ENCODE data around the gene ECM2.
"Not testable (repeated sequence)": the region's sequence is repeated elsewhere in the genome, so short reads cannot be mapped to it uniquely, and the experiment has no call there.

ECM2 gene

GRCh38 chr9:92535940-92536850, at the start of gene ECM2:
ECM2 (minus strand) TSS chr9:92535990; CDS start chr9:92522866, 13,124 bp downstream.
- no peak for DNase-seq (ENCODE audit: low spot score)

GRCh38 chr9:92576175-92576574, 40.4 kb upstream of the ECM2 start:
- no peak for DNase-seq (ENCODE audit: low spot score)

- DNase-seq (ENCODE audit: low spot score) = not testable (repeated sequence)
Observed at GRCh38 chr9:92573612-92574011, 37.8 kb upstream of the ECM2 start.

GRCh38 chr9:92571871-92572270, 36.1 kb upstream of the ECM2 start:
- not testable (repeated sequence) for DNase-seq (ENCODE audit: low spot score)

- DNase-seq (ENCODE audit: low spot score) = no peak
Observed at GRCh38 chr9:92564982-92565381, 29.2 kb upstream of the ECM2 start.

GRCh38 chr9:92564504-92564903, 28.7 kb upstream of the ECM2 start:
- no peak for DNase-seq (ENCODE audit: low spot score)

GRCh38 chr9:92563116-92564100, 27.6 kb upstream of the ECM2 start:
- no peak for DNase-seq (ENCODE audit: low spot score)

GRCh38 chr9:92562461-92562967, 26.7 kb upstream of the ECM2 start:
- no peak for DNase-seq (ENCODE audit: low spot score)

GRCh38 chr9:92561374-92562330, 25.9 kb upstream of the ECM2 start:
- no peak for DNase-seq (ENCODE audit: low spot score)

GRCh38 chr9:92558612-92559374, 23.0 kb upstream of the ECM2 start:
- DNase-seq (ENCODE audit: low spot score) = no peak

GRCh38 chr9:92550765-92551164, 15.0 kb upstream of the ECM2 start:
- DNase-seq (ENCODE audit: low spot score) = no peak

- no peak for DNase-seq (ENCODE audit: low spot score)
Observed at GRCh38 chr9:92547356-92547755, 11.6 kb upstream of the ECM2 start.

- no peak for DNase-seq (ENCODE audit: low spot score)
Observed at GRCh38 chr9:92545002-92545510, 9.3 kb upstream of the ECM2 start.

- DNase-seq (ENCODE audit: low spot score) = no peak
Observed at GRCh38 chr9:92543972-92544371, 8.2 kb upstream of the ECM2 start.

- DNase-seq (ENCODE audit: low spot score) = no peak
Observed at GRCh38 chr9:92538541-92538940, 2.8 kb upstream of the ECM2 start.

GRCh38 chr9:92534674-92535073, 1.1 kb downstream of the ECM2 start:
- DNase-seq (ENCODE audit: low spot score) = no peak

GRCh38 chr9:92534204-92534603, 1.6 kb downstream of the ECM2 start:
- DNase-seq (ENCODE audit: low spot score) = no peak

- DNase-seq (ENCODE audit: low spot score) = no peak
Observed at GRCh38 chr9:92530893-92531292, 4.9 kb downstream of the ECM2 start.

GRCh38 chr9:92529124-92529523, 6.7 kb downstream of the ECM2 start:
- no peak for DNase-seq (ENCODE audit: low spot score)

- no peak for DNase-seq (ENCODE audit: low spot score)
Observed at GRCh38 chr9:92528522-92528849, 7.3 kb downstream of the ECM2 start.
